GM19025 (cell line): ENCODE results near the gene HPGD.
"Not testable (repeated sequence)": the region's sequence is repeated elsewhere in the genome, so short reads cannot be mapped to it uniquely, and the experiment has no call there.

Experiments
- ATAC-seq: cut with Tn5 transposase; IDR thresholded peaks from one replicate; pipeline ENCODE4 v1.9.1; 2021; ENCODE audit warnings: mild to moderate bottlenecking, low read depth, moderate library complexity; ENCODE audit not compliant: unreplicated experiment

The HPGD gene

GRCh38 chr4:174528226-174528625 lies 5.9 kb upstream of the HPGD start:
- ATAC-seq = no peak

- ATAC-seq = no peak
Observed at GRCh38 chr4:174526731-174527130, 4.4 kb upstream of the HPGD start.

GRCh38 chr4:174524242-174524641 lies 2.0 kb upstream of the HPGD start:
- no peak for ATAC-seq

- no peak for ATAC-seq
Observed at GRCh38 chr4:174523025-174523693, 871 bp upstream of the HPGD start.

GRCh38 chr4:174521800-174522182 lies 497 bp downstream of the HPGD start:
- peak; percentile 32 for ATAC-seq

- ATAC-seq = no peak
Observed at GRCh38 chr4:174520660-174521059, 1.6 kb downstream of the HPGD start.

GRCh38 chr4:174517502-174518445 lies 4.5 kb downstream of the HPGD start:
- ATAC-seq = no peak

- no peak for ATAC-seq
Observed at GRCh38 chr4:174516794-174517193, 5.5 kb downstream of the HPGD start.

GRCh38 chr4:174516345-174516744 lies 5.9 kb downstream of the HPGD start:
- ATAC-seq = no peak

GRCh38 chr4:174512745-174513144 lies 9.5 kb downstream of the HPGD start:
- ATAC-seq = no peak

GRCh38 chr4:174505892-174506291 lies 16.4 kb downstream of the HPGD start:
- ATAC-seq = no peak

GRCh38 chr4:174505007-174505406 lies 17.3 kb downstream of the HPGD start:
- no peak for ATAC-seq

- ATAC-seq = no peak
Observed at GRCh38 chr4:174503079-174503715, 19.1 kb downstream of the HPGD start.

- no peak for ATAC-seq
Observed at GRCh38 chr4:174496631-174497432, 25.5 kb downstream of the HPGD start.

- no peak for ATAC-seq
Observed at GRCh38 chr4:174495626-174496025, 26.7 kb downstream of the HPGD start.

GRCh38 chr4:174494726-174495125 lies 27.6 kb downstream of the HPGD start:
- ATAC-seq = no peak

GRCh38 chr4:174494146-174494545 lies 28.1 kb downstream of the HPGD start:
- ATAC-seq = no peak

- no peak for ATAC-seq
Observed at GRCh38 chr4:174490451-174490961, 31.8 kb downstream of the HPGD start.

- not testable (repeated sequence) for ATAC-seq
Observed at GRCh38 chr4:174488368-174488767, 33.9 kb downstream of the HPGD start.

GRCh38 chr4:174485025-174485424 lies 37.3 kb downstream of the HPGD start:
- ATAC-seq = no peak
